Left ventricle myocardium inferior (tissue), 1 donor: Measurements from ENCODE around the gene SULT2A1. TPM values are rescaled to one million over a fixed set of nuclear protein-coding genes. Genes with fewer than 3 reads are reported as not detected.
"Not testable (repeated sequence)": the region's sequence is repeated elsewhere in the genome, so short reads cannot be mapped to it uniquely, and the experiment has no call there.

Experiments
- DNase-seq: peaks from one replicate; pipeline ENCODE4 v3.0.0-alpha.2; 2020
- H3K27ac ChIP-seq: fragments of 200-600 bp; replicated peaks from 2 replicates; pipeline ENCODE4 v1.8.0; 2021
- H3K27me3 ChIP-seq: fragments of 200-600 bp; 2 replicates; pipeline ENCODE4 v1.8.0; 2021; ENCODE audit warnings: low read depth
- H3K36me3 ChIP-seq: fragments of 200-600 bp; 2 replicates; pipeline ENCODE4 v1.8.0; 2021
- H3K4me1 ChIP-seq: fragments of 200-600 bp; 2 replicates; pipeline ENCODE4 v1.8.0; 2021
- H3K4me3 ChIP-seq: fragments of 200-600 bp; 2 replicates; pipeline ENCODE4 v1.8.0; 2021; ENCODE audit warnings: mild to moderate bottlenecking, moderate library complexity
- H3K9me3 ChIP-seq: fragments of 200-600 bp; replicated peaks from 2 replicates; pipeline ENCODE4 v1.8.0; 2021
- intact Hi-C: fragments of 100-400 bp; cut with micrococcal nuclease; formaldehyde crosslinking; loops from one replicate; pipeline ENCODE4 v1.11.0; 2022
- total RNA-seq: library from RNA; stranded (reverse); fragmentation: NEBNext Ultra II Directional; extraction: Animal tissue kit (Norgen Biotek cat#: 25700); gene quantifications from one replicate; pipeline ENCODE4 v1.2.1, GENCODE V29; 2021
- TF ChIP-seq, protein P1 (sequence below): fragments of 200-600 bp; IDR thresholded peaks from 2 replicates; pipeline ENCODE4 v1.8.0; 2021; ENCODE audit warnings: antibody characterized with exemption, mild to moderate bottlenecking, borderline replicate concordance
- donor health status: DM: no; HTN: yes; CAD: no; lungs with severe emphysema.

The SULT2A1 gene
- total RNA-seq, 1 donor from 2014 or later = not detected

DNA sequence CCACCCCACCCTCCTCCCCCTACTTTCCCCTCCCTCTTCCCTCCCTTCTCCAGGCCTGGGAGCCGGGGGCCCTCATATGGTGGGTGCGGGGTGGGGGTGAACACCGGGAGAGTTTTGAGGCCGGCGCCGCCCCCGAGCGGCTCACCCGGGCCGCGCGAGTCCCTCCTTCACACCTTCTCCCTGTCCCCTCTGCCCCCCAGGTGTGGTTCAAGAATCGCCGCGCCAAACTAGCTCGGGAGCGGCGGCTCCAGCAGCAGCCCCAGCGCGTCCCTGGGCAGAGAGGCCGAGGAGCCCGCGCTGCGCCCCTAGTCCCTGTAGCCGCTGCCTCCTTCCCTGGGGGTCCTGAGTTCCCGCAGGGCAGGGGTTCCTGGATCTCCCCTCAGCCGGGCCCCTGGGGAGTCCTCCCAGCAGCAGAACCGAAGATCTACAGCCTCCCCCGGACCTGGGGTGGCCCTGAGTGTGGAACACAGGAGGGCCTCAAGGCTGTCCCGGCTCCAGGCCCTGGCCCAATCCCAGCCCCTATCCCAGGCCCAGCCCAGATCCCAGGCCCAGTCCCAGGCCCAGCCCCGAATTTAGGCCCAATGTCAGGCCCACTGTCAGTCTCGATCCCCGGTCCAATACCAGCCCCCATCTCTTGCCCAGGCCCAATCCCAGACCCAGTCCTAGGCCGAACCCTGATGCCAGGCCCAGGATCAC is 25.4 kb downstream of the SULT2A1 start:
- intact Hi-C loops = no loop called here
- peaks cover 48% of the 10 kb centered on the region for H3K27me3 ChIP-seq
- H3K4me1 ChIP-seq = no peaks in the 10 kb centered on the region
- no peaks in the 10 kb centered on the region for H3K9me3 ChIP-seq
- TF ChIP-seq, protein P1, sequence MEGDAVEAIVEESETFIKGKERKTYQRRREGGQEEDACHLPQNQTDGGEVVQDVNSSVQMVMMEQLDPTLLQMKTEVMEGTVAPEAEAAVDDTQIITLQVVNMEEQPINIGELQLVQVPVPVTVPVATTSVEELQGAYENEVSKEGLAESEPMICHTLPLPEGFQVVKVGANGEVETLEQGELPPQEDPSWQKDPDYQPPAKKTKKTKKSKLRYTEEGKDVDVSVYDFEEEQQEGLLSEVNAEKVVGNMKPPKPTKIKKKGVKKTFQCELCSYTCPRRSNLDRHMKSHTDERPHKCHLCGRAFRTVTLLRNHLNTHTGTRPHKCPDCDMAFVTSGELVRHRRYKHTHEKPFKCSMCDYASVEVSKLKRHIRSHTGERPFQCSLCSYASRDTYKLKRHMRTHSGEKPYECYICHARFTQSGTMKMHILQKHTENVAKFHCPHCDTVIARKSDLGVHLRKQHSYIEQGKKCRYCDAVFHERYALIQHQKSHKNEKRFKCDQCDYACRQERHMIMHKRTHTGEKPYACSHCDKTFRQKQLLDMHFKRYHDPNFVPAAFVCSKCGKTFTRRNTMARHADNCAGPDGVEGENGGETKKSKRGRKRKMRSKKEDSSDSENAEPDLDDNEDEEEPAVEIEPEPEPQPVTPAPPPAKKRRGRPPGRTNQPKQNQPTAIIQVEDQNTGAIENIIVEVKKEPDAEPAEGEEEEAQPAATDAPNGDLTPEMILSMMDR = no peak
- H3K27ac ChIP-seq = no peak overlapping the region
- H3K36me3 ChIP-seq = no peaks in the 10 kb centered on the region
- DNase-seq = no peak
- no peak overlapping the region for H3K4me3 ChIP-seq

DNA sequence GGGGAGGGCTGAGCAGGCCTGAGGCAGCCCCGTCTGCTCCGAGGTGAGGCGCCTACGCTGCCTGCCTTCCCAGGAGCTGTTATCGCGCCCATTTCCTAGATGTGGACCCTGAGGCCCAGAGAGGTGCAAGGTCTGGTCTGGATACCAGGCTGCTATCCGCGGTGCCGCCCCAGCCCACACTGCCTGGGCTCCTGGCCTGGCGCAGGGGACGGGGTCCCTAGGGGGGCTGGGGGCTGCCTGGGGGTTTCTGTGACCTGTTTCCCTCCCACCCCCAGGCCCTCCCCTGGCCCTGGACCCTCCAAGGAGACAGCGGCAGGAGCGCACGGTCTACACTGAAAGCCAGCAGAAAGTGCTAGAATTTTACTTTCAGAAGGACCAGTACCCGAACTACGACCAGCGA is 26.3 kb downstream of the SULT2A1 start:
- H3K9me3 ChIP-seq, H3K4me3 ChIP-seq, H3K27ac ChIP-seq, intact Hi-C loops, H3K4me1 ChIP-seq, H3K36me3 ChIP-seq, DNase-seq: not testable (repeated sequence)
- peaks cover 57% of the 10 kb centered on the region for H3K27me3 ChIP-seq

DNA sequence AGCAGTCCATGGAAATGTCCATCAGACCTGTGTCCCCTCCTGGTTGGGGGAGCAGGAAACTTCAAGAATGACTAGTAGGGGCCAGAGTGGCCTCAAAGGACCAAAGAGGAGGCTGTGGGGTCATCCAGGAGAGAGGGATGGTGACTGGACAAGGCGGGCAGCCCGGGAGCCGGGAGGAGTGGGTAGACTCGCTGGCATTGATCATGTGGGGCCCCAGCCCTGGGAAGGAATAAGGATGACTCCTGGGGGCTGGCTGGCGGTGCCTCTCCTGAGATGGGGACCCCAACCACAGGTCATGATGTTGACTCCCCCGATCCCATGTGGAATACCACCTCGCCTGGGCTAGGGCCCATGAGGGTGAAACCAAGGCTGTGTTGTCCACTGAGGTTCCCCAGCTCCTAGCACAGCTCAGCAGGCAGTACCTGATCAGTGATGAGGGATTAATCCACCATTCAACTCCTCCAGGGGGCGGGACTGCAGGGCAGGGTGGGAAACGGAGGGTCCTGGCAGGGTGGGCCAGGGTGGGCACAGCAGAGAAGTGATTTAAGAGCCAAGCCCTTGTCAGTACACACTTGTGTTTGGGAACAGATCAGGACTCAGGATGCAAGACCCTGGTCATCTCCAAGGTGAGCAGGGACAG is 27.3 kb downstream of the SULT2A1 start, which contains the start of gene TPRX2:
Gene TPRX2 (plus strand): TSS at position 590 of the 640 bp plus-strand sequence. CDS start 12 bp downstream, at position 602.
- H3K4me3 ChIP-seq, H3K27ac ChIP-seq, intact Hi-C loops, H3K4me1 ChIP-seq, H3K36me3 ChIP-seq, H3K9me3 ChIP-seq, DNase-seq: not testable (repeated sequence)
- peaks cover 68% of the 10 kb centered on the region for H3K27me3 ChIP-seq

DNA sequence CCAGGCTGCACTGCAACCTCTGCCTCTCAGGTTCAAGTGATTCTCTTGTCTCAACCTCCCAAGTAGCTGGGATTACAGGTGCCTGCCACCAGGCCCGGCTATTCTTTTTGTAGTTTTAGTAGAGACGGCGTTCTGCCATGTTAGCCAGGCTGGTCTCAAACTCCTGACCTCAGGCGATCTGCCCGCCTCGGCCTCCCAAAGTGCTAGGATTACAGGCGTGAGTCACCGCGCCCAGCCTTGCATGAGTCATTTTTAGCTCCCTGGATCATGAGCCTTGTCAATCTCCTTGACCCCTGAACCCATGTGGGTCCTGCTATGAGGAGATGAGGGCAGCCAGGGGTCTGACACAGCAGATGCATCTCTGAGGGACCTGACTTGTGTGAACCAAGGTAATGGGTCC is 27.9 kb downstream of the SULT2A1 start:
- H3K4me1 ChIP-seq, H3K9me3 ChIP-seq, H3K36me3 ChIP-seq, H3K4me3 ChIP-seq, DNase-seq, intact Hi-C loops, H3K27ac ChIP-seq: not testable (repeated sequence)
- H3K27me3 ChIP-seq = peaks cover 74% of the 10 kb centered on the region

DNA sequence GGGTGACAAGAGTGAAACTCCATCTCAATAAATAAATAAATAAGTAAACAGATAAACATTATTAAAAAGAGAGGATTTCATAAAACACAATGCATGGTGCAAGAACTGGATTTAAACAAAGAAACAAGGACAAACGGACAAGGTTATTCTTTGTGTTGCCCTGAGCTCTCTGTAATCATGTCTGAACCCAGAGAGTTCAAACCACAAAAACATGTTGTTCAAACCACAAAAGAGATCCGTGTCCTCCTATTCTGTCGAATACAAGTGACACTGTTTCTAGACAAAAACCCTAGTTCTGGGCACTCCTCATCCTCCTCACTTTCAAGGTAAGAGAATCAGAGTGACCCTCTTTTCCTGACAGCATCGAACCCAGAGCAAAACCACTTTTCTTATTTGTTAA is 31.7 kb downstream of the SULT2A1 start:
- Histone ChIP-seq H3K4me3 (no peak overlapping the region), H3K4me1 (no peaks in the 10 kb centered on the region), H3K27ac (no peak overlapping the region), H3K9me3 (no peaks in the 10 kb centered on the region), H3K36me3 (no peaks in the 10 kb centered on the region), H3K27me3 (peaks cover 95% of the 10 kb centered on the region)
- TF ChIP-seq, protein P1 = no peak
- DNase-seq = no peak
- intact Hi-C loops = no loop called here

DNA sequence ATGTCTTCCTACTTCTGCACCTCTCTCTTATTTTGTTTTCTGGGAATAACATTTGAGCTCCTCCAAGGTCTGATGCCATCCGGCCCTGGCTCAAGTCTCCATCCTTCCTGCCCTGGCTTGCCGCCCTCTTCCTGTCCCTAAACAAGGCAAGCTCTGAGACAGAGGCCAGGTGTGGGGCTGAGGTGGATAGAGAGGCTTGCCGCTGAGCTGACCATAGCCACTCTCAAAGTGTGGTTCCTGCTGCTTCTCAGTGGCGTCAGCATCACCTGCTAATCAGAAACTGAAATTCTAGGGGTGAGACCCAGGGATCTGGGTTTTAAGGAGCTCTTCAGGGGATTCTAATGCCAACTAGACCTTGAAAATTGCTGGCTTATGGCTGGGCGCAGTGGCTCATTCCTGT is 33.1 kb downstream of the SULT2A1 start:
- intact Hi-C loops = no loop called here
- peaks cover 3% of the 10 kb centered on the region for H3K4me1 ChIP-seq
- H3K9me3 ChIP-seq = no peaks in the 10 kb centered on the region
- DNase-seq = no peak
- no peak overlapping the region for H3K27ac ChIP-seq
- no peak overlapping the region for H3K4me3 ChIP-seq
- H3K36me3 ChIP-seq = no peaks in the 10 kb centered on the region
- TF ChIP-seq, protein P1 = no peak
- H3K27me3 ChIP-seq = peaks cover 100% of the 10 kb centered on the region

DNA sequence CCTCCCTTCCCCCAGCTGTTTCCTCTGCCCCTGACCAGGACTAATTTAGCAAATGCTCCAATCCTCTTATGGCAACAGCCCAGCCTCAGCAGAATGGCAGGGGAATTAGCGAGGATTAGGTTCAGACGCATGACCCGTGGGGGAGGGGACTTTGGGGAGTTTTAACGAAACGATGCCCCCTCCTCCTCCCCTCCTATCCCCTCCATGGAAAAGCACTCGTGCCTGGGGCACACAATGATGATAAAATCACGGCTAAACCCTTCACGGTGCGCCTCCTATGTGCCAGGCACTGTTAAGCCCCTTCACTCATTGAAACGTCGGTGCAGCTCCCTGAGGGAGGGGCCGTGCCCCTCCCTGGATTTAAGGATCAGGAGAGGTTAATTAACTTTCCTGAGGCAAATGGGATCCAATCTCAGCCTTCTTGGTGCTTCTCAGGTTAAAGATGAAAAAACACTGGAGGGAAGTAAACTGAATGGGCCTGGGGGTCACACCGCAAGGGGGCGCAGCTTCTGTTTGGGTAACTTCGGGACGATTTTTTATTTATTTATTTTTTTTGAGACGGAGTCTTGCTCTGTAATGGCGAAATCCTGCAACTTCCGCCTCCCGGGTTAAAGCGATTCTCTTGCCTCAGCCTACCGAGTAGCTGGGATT is 37.2 kb downstream of the SULT2A1 start:
- no peaks in the 10 kb centered on the region for H3K36me3 ChIP-seq
- H3K27ac ChIP-seq = no peak overlapping the region
- H3K4me3 ChIP-seq = no peak overlapping the region
- H3K9me3 ChIP-seq = no peaks in the 10 kb centered on the region
- no peak for DNase-seq
- H3K27me3 ChIP-seq = peaks cover 100% of the 10 kb centered on the region
- intact Hi-C loops = no loop called here
- peaks cover 3% of the 10 kb centered on the region for H3K4me1 ChIP-seq
- TF ChIP-seq, protein P1 = peak; percentile 40
